ENCODE data around the gene MYB. TPM values are rescaled to one million over a fixed set of nuclear protein-coding genes. Genes with fewer than 3 reads are reported as not detected.
"Not testable (repeated sequence)": the region's sequence is repeated elsewhere in the genome, so short reads cannot be mapped to it uniquely, and the experiment has no call there.

The MYB gene
- total and polyA plus RNA-seq, 2 experiments from 2014 or later: 0.10 to 1.2 TPM

DNA sequence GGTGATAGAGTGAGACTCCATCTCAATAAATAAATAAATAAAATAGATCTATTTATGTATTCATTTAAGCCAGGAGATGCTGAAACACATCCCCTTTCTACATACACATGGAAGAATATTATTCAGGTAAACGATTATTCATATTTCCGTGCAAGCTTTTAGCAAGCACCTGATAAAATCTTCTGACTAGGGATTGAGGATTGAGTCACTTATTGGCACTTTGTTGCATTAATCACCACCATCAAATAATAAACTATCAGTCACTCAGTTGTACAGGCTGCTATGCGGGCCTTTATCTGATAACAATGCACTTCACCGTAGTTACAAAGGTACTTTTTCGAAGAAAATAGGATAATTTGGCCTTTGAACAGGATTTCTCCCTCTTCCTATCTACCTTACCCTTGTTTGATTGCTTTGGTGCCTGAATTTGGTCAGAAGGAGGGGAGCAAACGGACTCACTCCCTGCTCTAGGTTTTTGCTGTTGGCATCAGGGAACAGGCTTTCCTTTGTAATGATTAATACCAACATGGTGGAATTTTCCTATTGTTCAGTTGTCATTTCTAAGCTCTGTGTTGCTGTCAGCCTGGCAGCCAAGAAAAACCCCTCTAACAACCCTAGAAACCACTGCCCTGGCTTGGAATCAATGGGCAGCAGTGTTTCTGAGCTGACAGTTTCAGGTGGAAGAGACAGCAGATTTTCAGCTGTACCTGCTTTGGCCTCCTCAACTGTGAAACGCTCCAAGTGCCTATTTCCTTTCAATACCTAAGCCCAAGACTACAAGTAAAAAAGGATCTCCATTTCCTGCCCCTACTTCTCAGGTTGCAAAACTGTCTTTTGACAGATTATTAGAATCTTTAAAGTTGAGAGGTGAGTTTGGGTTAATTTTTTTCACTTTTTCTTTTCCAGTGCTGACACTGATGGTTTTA lies 63.0 kb downstream of the MYB start:
- Histone ChIP-seq H3K4me2 (ENCODE audit: unreplicated experiment) (no peak overlapping the region), H4K20me1 (ENCODE audit: insufficient read depth) (no peaks in the 10 kb centered on the region), H3K4me3 (no peak overlapping the region), H2AFZ (no peak overlapping the region), H3K9me3 (ENCODE audit: low read depth) (no peaks in the 10 kb centered on the region), H3K4me1 (ENCODE audit: insufficient read depth) (no peaks in the 10 kb centered on the region), H3F3A (ENCODE audit: insufficient read depth) (no peaks in the 10 kb centered on the region), H3K79me2 (ENCODE audit: insufficient read depth) (no peaks in the 10 kb centered on the region), H3K9ac (no peak overlapping the region), H3K36me3 (ENCODE audit: low read depth) (no peaks in the 10 kb centered on the region), H3K27ac (no peak overlapping the region), H3K27me3 (replicated peaks; ENCODE audit: insufficient read depth) (no peaks in the 10 kb centered on the region), H3K9me2 (ENCODE audit: insufficient read depth) (no peaks in the 10 kb centered on the region)
- DNase-seq: no peak
- TF ChIP-seq EZH2 (IDR thresholded peaks at IDR 0.05; ENCODE audit: insufficient read depth, poor library complexity, severe bottlenecking) (no peak), EZH2phosphoT487 (IDR thresholded peaks at IDR 0.05; ENCODE audit: insufficient read depth, low read depth) (no peak)
- 80 to 82% methylated on average over 7 of the region's 7 CpGs for WGBS, 2 experiments (ENCODE audit: low coverage in 1 of 2, low lambda C conversion rate in 2 of 2, missing lambda C conversion rate in 2 of 2)
- in situ Hi-C loops (cut with MboI): no loop called here

DNA sequence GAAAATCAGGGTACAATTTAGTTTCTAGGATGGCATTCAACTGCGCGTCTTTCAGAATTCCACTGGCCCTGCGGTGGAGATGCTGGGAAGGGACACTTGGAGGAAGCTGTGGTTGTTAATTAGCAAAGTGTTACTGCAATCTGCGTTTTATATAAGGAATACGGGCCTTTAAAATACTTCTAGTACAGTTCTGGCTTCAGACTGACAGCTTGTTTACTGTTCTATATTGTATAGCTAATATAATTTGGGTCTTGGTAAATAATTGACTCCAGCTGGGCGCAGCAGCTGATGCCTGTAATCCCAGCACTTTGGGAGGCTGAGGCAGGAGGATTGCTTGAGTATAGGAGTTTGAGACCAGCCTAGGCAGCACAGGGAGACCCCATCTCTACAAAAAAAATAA lies 63.7 kb downstream of the MYB start:
- Histone ChIP-seq H3K27me3 (replicated peaks; ENCODE audit: insufficient read depth) (no peaks in the 10 kb centered on the region), H3K4me2 (ENCODE audit: unreplicated experiment) (no peak overlapping the region), H3K36me3 (ENCODE audit: low read depth) (no peaks in the 10 kb centered on the region), H3K79me2 (ENCODE audit: insufficient read depth) (no peaks in the 10 kb centered on the region), H3F3A (ENCODE audit: insufficient read depth) (no peaks in the 10 kb centered on the region), H3K4me3 (no peak overlapping the region), H3K9ac (no peak overlapping the region), H2AFZ (no peak overlapping the region), H3K4me1 (ENCODE audit: insufficient read depth) (no peaks in the 10 kb centered on the region), H3K27ac (no peak overlapping the region), H3K9me3 (ENCODE audit: low read depth) (no peaks in the 10 kb centered on the region), H3K9me2 (ENCODE audit: insufficient read depth) (no peaks in the 10 kb centered on the region), H4K20me1 (ENCODE audit: insufficient read depth) (no peaks in the 10 kb centered on the region)
- TF ChIP-seq EZH2 (IDR thresholded peaks at IDR 0.05; ENCODE audit: insufficient read depth, poor library complexity, severe bottlenecking) (no peak), EZH2phosphoT487 (IDR thresholded peaks at IDR 0.05; ENCODE audit: insufficient read depth, low read depth) (no peak)
- in situ Hi-C loops (cut with MboI): no loop called here
- DNase-seq: no peak
- WGBS, 2 experiments (ENCODE audit: low coverage in 1 of 2, low lambda C conversion rate in 2 of 2, missing lambda C conversion rate in 2 of 2): 86 to 87% methylated on average over 6 of the region's 6 CpGs

DNA sequence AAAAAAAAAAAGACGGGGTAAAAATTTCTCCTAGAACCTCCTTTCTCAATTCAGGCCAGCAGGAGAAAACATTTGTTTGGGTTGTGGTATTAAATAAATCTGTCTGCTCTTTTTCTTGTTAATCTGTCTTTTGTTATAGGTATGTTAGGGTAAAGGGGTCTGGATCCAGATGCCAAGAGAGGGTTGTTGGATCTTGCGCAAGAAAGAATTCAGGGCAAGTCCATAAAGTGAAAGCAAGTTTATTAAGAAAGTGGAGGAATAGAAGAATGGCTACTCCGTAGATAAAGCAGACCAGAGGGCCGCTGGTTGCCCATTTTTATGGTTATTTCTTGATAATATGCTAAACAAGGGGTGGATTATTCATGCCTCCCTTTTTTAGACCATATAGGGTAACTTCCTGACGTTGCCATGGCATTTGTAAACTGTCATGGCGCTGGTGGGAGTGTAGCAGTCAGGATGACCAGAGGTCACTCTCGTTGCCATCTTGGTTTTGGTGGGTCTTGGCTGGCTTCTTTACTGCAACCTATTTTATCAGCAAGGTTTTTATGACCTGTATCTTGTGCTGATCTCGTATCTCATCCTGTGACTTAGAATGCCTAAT lies 65.4 kb downstream of the MYB start:
- H3K9me3 ChIP-seq (ENCODE audit: low read depth); H3K27me3 ChIP-seq (replicated peaks; ENCODE audit: insufficient read depth); H2AFZ ChIP-seq; H3K9ac ChIP-seq; H3K27ac ChIP-seq; H3K36me3 ChIP-seq (ENCODE audit: low read depth); H3F3A ChIP-seq (ENCODE audit: insufficient read depth); H4K20me1 ChIP-seq (ENCODE audit: insufficient read depth); H3K9me2 ChIP-seq (ENCODE audit: insufficient read depth); DNase-seq; H3K79me2 ChIP-seq (ENCODE audit: insufficient read depth); H3K4me3 ChIP-seq; H3K4me1 ChIP-seq (ENCODE audit: insufficient read depth); H3K4me2 ChIP-seq (ENCODE audit: unreplicated experiment); in situ Hi-C loops (cut with MboI): not testable (repeated sequence)
- 73 to 75% methylated on average over 8 of the region's 8 CpGs for WGBS, 2 experiments (ENCODE audit: low coverage in 1 of 2, low lambda C conversion rate in 2 of 2, missing lambda C conversion rate in 2 of 2)

DNA sequence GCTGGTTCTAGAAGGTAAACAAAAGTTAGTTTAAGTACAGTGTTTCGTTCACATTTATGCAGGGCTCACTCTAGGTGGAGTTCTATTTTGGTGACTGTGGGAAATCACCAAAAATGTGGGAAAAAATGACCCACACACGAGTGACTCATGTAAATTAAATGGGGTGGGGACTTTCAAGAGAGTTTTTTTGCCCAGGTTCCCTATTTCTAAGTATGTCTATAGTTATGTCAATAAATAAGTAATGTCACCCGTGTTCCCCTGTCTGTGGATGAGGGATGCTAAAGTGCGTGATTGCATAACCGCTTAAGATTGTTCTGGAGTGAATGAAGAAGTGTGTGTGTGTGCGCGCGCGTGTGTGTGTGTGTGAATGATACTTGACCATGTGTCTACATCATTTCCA lies 69.1 kb downstream of the MYB start:
- Histone ChIP-seq H3K9me2 (ENCODE audit: insufficient read depth) (no peaks in the 10 kb centered on the region), H3K27ac (no peak overlapping the region), H3K9me3 (ENCODE audit: low read depth) (no peaks in the 10 kb centered on the region), H4K20me1 (ENCODE audit: insufficient read depth) (no peaks in the 10 kb centered on the region), H3K4me2 (ENCODE audit: unreplicated experiment) (no peak overlapping the region), H3K27me3 (replicated peaks; ENCODE audit: insufficient read depth) (no peaks in the 10 kb centered on the region), H3K4me3 (no peak overlapping the region), H3K79me2 (ENCODE audit: insufficient read depth) (no peaks in the 10 kb centered on the region), H3F3A (ENCODE audit: insufficient read depth) (no peaks in the 10 kb centered on the region), H3K9ac (no peak overlapping the region), H3K36me3 (ENCODE audit: low read depth) (no peaks in the 10 kb centered on the region), H2AFZ (no peak overlapping the region), H3K4me1 (ENCODE audit: insufficient read depth) (no peaks in the 10 kb centered on the region)
- in situ Hi-C loops (cut with MboI): no loop called here
- WGBS, 2 experiments (ENCODE audit: low coverage in 1 of 2, low lambda C conversion rate in 2 of 2, missing lambda C conversion rate in 2 of 2): 74 to 79% methylated on average over 9 of the region's 9 CpGs
- TF ChIP-seq EZH2phosphoT487 (IDR thresholded peaks at IDR 0.05; ENCODE audit: insufficient read depth, low read depth) (no peak), EZH2 (IDR thresholded peaks at IDR 0.05; ENCODE audit: insufficient read depth, poor library complexity, severe bottlenecking) (no peak)
- peak; percentile 26 for DNase-seq

Measured in GM23248 (cell line).